GM23248 (cell line): ENCODE measurements around the gene PKD2L2. TPM values are rescaled to one million over a fixed set of nuclear protein-coding genes. Genes with fewer than 3 reads are reported as not detected.

Experiments
- DNase-seq: peaks from one replicate; pipeline ENCODE4 v3.0.0-alpha.2; 2015
- H2AFZ ChIP-seq: fragments of 200-600 bp; sonication (generic); 2 replicates; pipeline ENCODE4 v1.6.1; 2016; ENCODE audit warnings: antibody characterized with exemption
- H3F3A ChIP-seq: fragments of 200-600 bp; sonication (generic); 2 replicates; pipeline ENCODE4 v1.6.1; 2016; ENCODE audit warnings: mild to moderate bottlenecking, antibody characterized with exemption, mixed run types; ENCODE audit not compliant: insufficient read depth
- H3K27ac ChIP-seq: fragments of 200-600 bp; sonication (generic); 2 replicates; pipeline ENCODE4 v1.5.1; 2016; ENCODE audit warnings: mild to moderate bottlenecking
- H3K27me3 ChIP-seq: fragments of 200-600 bp; sonication (generic); replicated peaks from 2 replicates; pipeline ENCODE4 v1.6.1; 2016; ENCODE audit warnings: mild to moderate bottlenecking; ENCODE audit not compliant: insufficient read depth
- H3K36me3 ChIP-seq: fragments of 200-600 bp; sonication (generic); 2 replicates; pipeline ENCODE4 v1.6.1; 2016; ENCODE audit warnings: low read depth, mild to moderate bottlenecking
- H3K4me1 ChIP-seq: fragments of 200-600 bp; sonication (generic); 2 replicates; pipeline ENCODE4 v1.6.1; 2016; ENCODE audit warnings: mild to moderate bottlenecking; ENCODE audit not compliant: insufficient read depth
- H3K4me2 ChIP-seq: fragments of 200-600 bp; sonication (generic); one replicate; pipeline ENCODE4 v1.6.1; 2016; ENCODE audit warnings: mild to moderate bottlenecking; ENCODE audit not compliant: unreplicated experiment
- H3K4me3 ChIP-seq: fragments of 200-600 bp; sonication (generic); 2 replicates; pipeline ENCODE4 v1.5.1; 2016; ENCODE audit warnings: mild to moderate bottlenecking
- H3K79me2 ChIP-seq: fragments of 200-600 bp; sonication (generic); 2 replicates; pipeline ENCODE4 v1.6.1; 2016; ENCODE audit warnings: mild to moderate bottlenecking; ENCODE audit not compliant: insufficient read depth
- H3K9ac ChIP-seq: fragments of 200-600 bp; sonication (generic); 2 replicates; pipeline ENCODE4 v1.6.1; 2016; ENCODE audit warnings: mild to moderate bottlenecking
- H3K9me2 ChIP-seq: fragments of 200-600 bp; sonication (generic); 2 replicates; pipeline ENCODE4 v1.6.1; 2016; ENCODE audit warnings: mixed run types, mild to moderate bottlenecking, moderate library complexity; ENCODE audit not compliant: insufficient read depth
- H3K9me3 ChIP-seq: fragments of 200-600 bp; sonication (generic); one replicate; pipeline ENCODE4 v1.6.1; 2017; ENCODE audit warnings: low read depth
- H4K20me1 ChIP-seq: fragments of 200-600 bp; sonication (generic); 2 replicates; pipeline ENCODE4 v1.6.0; 2016; ENCODE audit not compliant: insufficient read depth
- EZH2 ChIP-seq: fragments of 200-600 bp; sonication (generic); IDR thresholded peaks from 2 replicates; pipeline ENCODE4 v1.6.1; 2018; ENCODE audit warnings: antibody characterized with exemption, mild to moderate bottlenecking; ENCODE audit not compliant: insufficient read depth, poor library complexity, severe bottlenecking
- EZH2phosphoT487 ChIP-seq: fragments of 200-600 bp; sonication (generic); IDR thresholded peaks from 2 replicates; pipeline ENCODE4 v1.6.1; 2018; ENCODE audit warnings: antibody characterized with exemption, moderate library complexity, mild to moderate bottlenecking, low read depth; ENCODE audit not compliant: insufficient read depth
- WGBS, 2 experiments: methylation state at CpG; one replicate each; pipeline ENCODE4 v1.1.6; 2015 to 2017; ENCODE audit warnings: low lambda C conversion rate in 2 of 2, low coverage in 1 of 2; ENCODE audit errors: missing lambda C conversion rate in 2 of 2; 5-methylcytosine and 5-hydroxymethylcytosine counted together
- in situ Hi-C: fragments of 300-500 bp; cut with MboI; formaldehyde crosslinking; loops from 2 replicates; pipeline ENCODE4 v1.15.0; 2020
- polyA plus RNA-seq: library from polyadenylated mRNA; unstranded; fragments of >200 nt; fragmentation: Nextera tagmentation; extraction: Ambion mirVana; gene quantifications from 2 replicates; pipeline ENCODE4 v1.2.1, GENCODE V29; 2016
- total RNA-seq: library from RNA; depleted of rRNA; stranded (reverse); fragments of >200 nt; shearing (Covaris generic); gene quantifications from 2 replicates; pipeline ENCODE4 v1.2.3, GENCODE V29; 2014

The PKD2L2 gene
- total and polyA plus RNA-seq, 2 experiments from 2014 or later: not detected

GRCh38 chr5:137866541-137867388 is 22.5 kb upstream of the PKD2L2 start:
- WGBS, 2 experiments: 75 to 78% methylated on average over 4 of the region's 4 CpGs
- TF ChIP-seq EZH2: no peak
- TF ChIP-seq EZH2phosphoT487: no peak

GRCh38 chr5:137867664-137868063 is 21.6 kb upstream of the PKD2L2 start, which contains the start of gene MYOT:
MYOT (plus strand) TSS chr5:137867860; CDS start chr5:137870652, 2,792 bp downstream.
- no peak for TF ChIP-seq EZH2
- no peak for TF ChIP-seq EZH2phosphoT487
- no peak within 1 kb of the TSS for H3K4me3 ChIP-seq
- H3K36me3 ChIP-seq: no peaks in the 10 kb centered on the region
- in situ Hi-C loops: no loop called here
- WGBS, 2 experiments: 48 to 53% methylated on average over 3 of the region's 3 CpGs
- H3K27me3 ChIP-seq: no peaks in the 10 kb centered on the region
- H3K79me2 ChIP-seq: no peaks in the 10 kb centered on the region
- H2AFZ ChIP-seq: no peak within 1 kb of the TSS
- no peaks in the 10 kb centered on the region for H3K4me1 ChIP-seq
- no peak within 1 kb of the TSS for H3K4me2 ChIP-seq
- no peak within 1 kb of the TSS for H3K27ac ChIP-seq
- no peaks in the 10 kb centered on the region for H3K9me3 ChIP-seq
- no peaks in the 10 kb centered on the region for H4K20me1 ChIP-seq
- H3F3A ChIP-seq: no peaks in the 10 kb centered on the region
- H3K9ac ChIP-seq: no peak within 1 kb of the TSS
- DNase-seq: no peak
- no peaks in the 10 kb centered on the region for H3K9me2 ChIP-seq

More at GRCh38 chr5:137866541-137867388, 22.5 kb upstream of the PKD2L2 start:
- Histone ChIP-seq H3K9ac (no peak overlapping the region), H3K4me1 (no peaks in the 10 kb centered on the region), H2AFZ (no peak overlapping the region), H4K20me1 (no peaks in the 10 kb centered on the region), H3F3A (no peaks in the 10 kb centered on the region), H3K79me2 (no peaks in the 10 kb centered on the region), H3K27ac (no peak overlapping the region), H3K27me3 (no peaks in the 10 kb centered on the region), H3K4me3 (no peak overlapping the region), H3K9me3 (no peaks in the 10 kb centered on the region), H3K4me2 (no peak overlapping the region), H3K9me2 (no peaks in the 10 kb centered on the region), H3K36me3 (no peaks in the 10 kb centered on the region)
- no peak for DNase-seq
- in situ Hi-C loops: no loop called here

- TF ChIP-seq EZH2phosphoT487 (no peak), EZH2 (no peak)
- no peak overlapping the region for H2AFZ ChIP-seq
- H3K9me3 ChIP-seq: no peaks in the 10 kb centered on the region
- WGBS, 2 experiments: 84 to 86% methylated on average over 7 of the region's 7 CpGs
- H3K9me2 ChIP-seq: no peaks in the 10 kb centered on the region
- no peak overlapping the region for H3K4me3 ChIP-seq
- H3K4me1 ChIP-seq: no peaks in the 10 kb centered on the region
- no peaks in the 10 kb centered on the region for H3K79me2 ChIP-seq
- H3K4me2 ChIP-seq: no peak overlapping the region
- no peak overlapping the region for H3K27ac ChIP-seq
- in situ Hi-C loops: no loop called here
- no peaks in the 10 kb centered on the region for H4K20me1 ChIP-seq
- no peaks in the 10 kb centered on the region for H3K27me3 ChIP-seq
- no peaks in the 10 kb centered on the region for H3F3A ChIP-seq
- DNase-seq: no peak
- no peak overlapping the region for H3K9ac ChIP-seq
- no peaks in the 10 kb centered on the region for H3K36me3 ChIP-seq
Measured at GRCh38 chr5:137870647-137871339, 18.5 kb upstream of the PKD2L2 start.

GRCh38 chr5:137871571-137871970 is 17.7 kb upstream of the PKD2L2 start:
- Histone ChIP-seq H3K27ac (no peak overlapping the region), H3K4me1 (no peaks in the 10 kb centered on the region), H2AFZ (no peak overlapping the region), H3K4me3 (no peak overlapping the region), H3K9me3 (no peaks in the 10 kb centered on the region), H3K27me3 (no peaks in the 10 kb centered on the region), H3K9me2 (no peaks in the 10 kb centered on the region), H3K9ac (no peak overlapping the region), H3F3A (no peaks in the 10 kb centered on the region), H4K20me1 (no peaks in the 10 kb centered on the region), H3K36me3 (no peaks in the 10 kb centered on the region), H3K4me2 (no peak overlapping the region), H3K79me2 (no peaks in the 10 kb centered on the region)
- no peak for DNase-seq
- WGBS, 2 experiments: 89 to 93% methylated on average over 3 of the region's 3 CpGs
- in situ Hi-C loops: no loop called here
- TF ChIP-seq EZH2phosphoT487: no peak
